K562 (cell line): Measurements from ENCODE around the gene COQ4. TPM values are rescaled to one million over a fixed set of nuclear protein-coding genes. Genes with fewer than 3 reads are reported as not detected.

Experiments
- GMEB1 ChIP-seq: fragments of 250-450 bp; sonication (Bioruptor Pico); IDR thresholded peaks from 2 replicates; pipeline ENCODE4 v1.4.0; 2020; ENCODE audit warnings: mild to moderate bottlenecking
- HDGF ChIP-seq: fragments of 450-650 bp; IDR thresholded peaks from 2 replicates; pipeline ENCODE4 v1.6.1; 2016
- MGA ChIP-seq: fragments of 450-650 bp; IDR thresholded peaks from 2 replicates; pipeline ENCODE4 v1.6.1; 2016; ENCODE audit warnings: mild to moderate bottlenecking, moderate library complexity
- NCOA1 ChIP-seq: fragments of 450-650 bp; IDR thresholded peaks from 2 replicates; pipeline ENCODE4 v1.6.1; 2016; ENCODE audit warnings: low read depth
- PHB2 ChIP-seq: fragments of 450-650 bp; IDR thresholded peaks from 2 replicates; pipeline ENCODE4 v1.6.1; 2017; ENCODE audit warnings: low read depth
- RBM22 ChIP-seq: fragments of 200-400 bp; formaldehyde crosslinking; IDR thresholded peaks from 2 replicates; pipeline ENCODE4 v1.6.1; 2018; ENCODE audit warnings: low read length, low read depth; ENCODE audit not compliant: poor library complexity, severe bottlenecking
- RBM34 ChIP-seq: fragments of 200-400 bp; formaldehyde crosslinking; IDR thresholded peaks from 2 replicates; pipeline ENCODE4 v1.6.1; 2018; ENCODE audit warnings: low read length, borderline replicate concordance; ENCODE audit not compliant: insufficient read depth
- ZBTB33 ChIP-seq: sonication (generic); formaldehyde crosslinking; IDR thresholded peaks from 2 replicates; pipeline ENCODE4 v1.8.1; 2023; ENCODE audit warnings: mild to moderate bottlenecking, missing genetic modification reagents
- ZNF586 ChIP-seq: fragments of 450-650 bp; formaldehyde crosslinking; conservative IDR thresholded peaks from 2 replicates; pipeline ENCODE4 v1.4.0; 2020; ENCODE audit warnings: mild to moderate bottlenecking, moderate library complexity
- ZNF76 ChIP-seq: fragments of 250-450 bp; sonication (Bioruptor Pico); IDR thresholded peaks from 2 replicates; pipeline ENCODE4 v1.4.0; 2020; ENCODE audit warnings: mild to moderate bottlenecking, moderate library complexity, borderline replicate concordance
- ZNF764 ChIP-seq: fragments of 250-450 bp; sonication (Bioruptor Pico); IDR thresholded peaks from 2 replicates; pipeline ENCODE4 v1.4.0; 2020; ENCODE audit warnings: low read depth, mild to moderate bottlenecking, moderate library complexity
- polyA plus RNA-seq, 8 experiments: library from polyadenylated mRNA; depleted of rRNA in 4 of 8; stranded (reverse) in 5 of 8; unstranded in 3 of 8; fragments of >200 nt; fragmentation: Nextera tagmentation in 2 of 8; fragmentation: Illumina TruSeq in 1 of 8; extraction: Ambion mirVana in 2 of 8; extraction: Trizol in 1 of 8; gene quantifications; 2 replicates each; pipeline versions ENCODE4 v1.2.1 to v1.2.3, GENCODE V29; 2011 to 2014; ENCODE audit warnings: inconsistent platforms in 1 of 8, missing spikeins in 1 of 8
- total RNA-seq, 7 experiments: library from RNA; depleted of rRNA in 6 of 7; stranded (reverse); fragments of >200 nt in 6 of 7; fragmentation: Illumina TruSeq in 2 of 7; extraction: Trizol in 2 of 7; gene quantifications; 2 replicates each; pipeline versions ENCODE4 v1.2.1 to v1.2.3, GENCODE V29; 2011 to 2021; ENCODE audit warnings: low replicate concordance in 1 of 7

The COQ4 gene
- total and polyA plus RNA-seq, 9 of the 15 experiments (the other 6 are each of a cell fraction or from before 2014, with no cell fraction given) = 9.1 to 135 (median 67.2) TPM

GRCh38 chr9:128276008-128276573 is 46.5 kb upstream of the COQ4 start, which contains the start of gene SWI5 (continued):
- no peak for TF ChIP-seq ZBTB33
- TF ChIP-seq RBM34 = 0 out of 2 replicates have a peak, but pooled peaks have one; percentile 11
- peak; percentile 63 for TF ChIP-seq GMEB1 (CRISPR knock-in tag)
- TF ChIP-seq ZNF764 (CRISPR knock-in tag) = 0 out of 2 replicates have a peak, but pooled peaks have one; percentile 67
- TF ChIP-seq HDGF = no peak
- TF ChIP-seq MGA = no peak
- TF ChIP-seq ZNF586 = no peak
- no peak for TF ChIP-seq PHB2
- peak; percentile 55; the same call in 1 of the 2 replicates for TF ChIP-seq ZNF76 (CRISPR knock-in tag)
- no peak for TF ChIP-seq NCOA1
- TF ChIP-seq RBM22 = peak; percentile 84
